ENCODE measurements around the gene B3GNT9. TPM values are rescaled to one million over a fixed set of nuclear protein-coding genes. Genes with fewer than 3 reads are reported as not detected.

The B3GNT9 gene
- total and polyA plus RNA-seq, 3 experiments from 2014 or later, result 2.4 to 5.0 (median 2.7) TPM

- H3K36me3 Mint-ChIP-seq, result no peaks in the 10 kb centered on the region
- H3K4me3 Mint-ChIP-seq, result peak overlapping the region; percentile 9 to 50 (median 28)
- peak overlapping the region in 3 of 8 donors; percentile 23 to 89 (median 36) for H3K27ac Mint-ChIP-seq
- no peak overlapping the region for H3K4me3 ChIP-seq (ENCODE audit: low read length)
- DNase-seq, result no peak
- H3K9me3 ChIP-seq (ENCODE audit: low read length), result no peaks in the 10 kb centered on the region
- peak overlapping the region; percentile 57 for H3K27ac ChIP-seq (ENCODE audit: low read depth, low read length)
- peaks cover 51% of the 10 kb centered on the region for H3K27me3 ChIP-seq (ENCODE audit: insufficient read depth, low read length, poor library complexity, severe bottlenecking)
- peaks cover 28% of the 10 kb centered on the region for H3K4me1 ChIP-seq (ENCODE audit: insufficient read depth, low read length)
- H3K36me3 ChIP-seq (ENCODE audit: insufficient read depth, low read length), result no peaks in the 10 kb centered on the region
- peaks cover 34 to 44% of the 10 kb centered on the region in 2 donors for H3K27me3 Mint-ChIP-seq
- ChIA-PET CTCF (interaction anchor here (1.4 to 12.7 kb wide), 3 partner anchors 11 to 52 kb away, joined by 3 to 80 read pairs (median 19); partner anchors contain the start of genes B3GNT9, FBXL8 and TRADD), POLR2A (interaction anchor here (0.8 to 1.3 kb wide), 4 partner anchors 11 to 18 kb away, joined by 3 to 5 read pairs (median 3); no protein-coding TSS in a partner anchor)
- H3K4me1 Mint-ChIP-seq, result peaks cover 32 to 62% (median 38%) of the 10 kb centered on the region in 3 donors
- peaks cover 0 to 2% (median 0%) of the 10 kb centered on the region in 5 donors for H3K9me3 Mint-ChIP-seq
Measured at GRCh38 chr16:67170949-67171649, 20.3 kb upstream of the B3GNT9 start.

GRCh38 chr16:67170168-67170948 is 19.6 kb upstream of the B3GNT9 start, which contains the start of gene NOL3:
TSS of gene NOL3 (plus strand) at chr16:67170538.
- H3K27me3 ChIP-seq (ENCODE audit: insufficient read depth, low read length, poor library complexity, severe bottlenecking), result peaks cover 54% of the 10 kb centered on the region
- Mint-ChIP-seq H3K36me3 (no peaks in the 10 kb centered on the region), H3K9me3 (peaks cover 0 to 2% (median 0%) of the 10 kb centered on the region in 5 donors), H3K27me3 (peaks cover 36 to 47% of the 10 kb centered on the region in 2 donors), H3K4me3 (peak within 1 kb of the TSS; percentile 28 to 83 (median 70)), H3K27ac (peak within 1 kb of the TSS in 2 of 8 donors; percentile 23 to 89), H3K4me1 (peaks cover 32 to 60% (median 33%) of the 10 kb centered on the region in 3 donors)
- no peaks in the 10 kb centered on the region for H3K36me3 ChIP-seq (ENCODE audit: insufficient read depth, low read length)
- CTCF ChIA-PET, result interaction anchor here (1.4 to 12.7 kb wide), 7 partner anchors 7 to 51 kb away, joined by 3 to 80 read pairs (median 9); partner anchors contain the start of genes B3GNT9, FBXL8 and TRADD
- peak within 1 kb of the TSS; percentile 57 for H3K27ac ChIP-seq (ENCODE audit: low read depth, low read length)
- POLR2A ChIA-PET, result interaction anchor here (0.8 to 1.3 kb wide), 4 partner anchors 10 to 17 kb away, joined by 3 to 5 read pairs (median 3); no protein-coding TSS in a partner anchor
- peaks cover 31% of the 10 kb centered on the region for H3K4me1 ChIP-seq (ENCODE audit: insufficient read depth, low read length)
- peak within 1 kb of the TSS; percentile 37 for H3K4me3 ChIP-seq (ENCODE audit: low read length)
- H3K9me3 ChIP-seq (ENCODE audit: low read length), result no peaks in the 10 kb centered on the region
- peak in 1 of 5 donors; percentile 46 for DNase-seq

DNA sequence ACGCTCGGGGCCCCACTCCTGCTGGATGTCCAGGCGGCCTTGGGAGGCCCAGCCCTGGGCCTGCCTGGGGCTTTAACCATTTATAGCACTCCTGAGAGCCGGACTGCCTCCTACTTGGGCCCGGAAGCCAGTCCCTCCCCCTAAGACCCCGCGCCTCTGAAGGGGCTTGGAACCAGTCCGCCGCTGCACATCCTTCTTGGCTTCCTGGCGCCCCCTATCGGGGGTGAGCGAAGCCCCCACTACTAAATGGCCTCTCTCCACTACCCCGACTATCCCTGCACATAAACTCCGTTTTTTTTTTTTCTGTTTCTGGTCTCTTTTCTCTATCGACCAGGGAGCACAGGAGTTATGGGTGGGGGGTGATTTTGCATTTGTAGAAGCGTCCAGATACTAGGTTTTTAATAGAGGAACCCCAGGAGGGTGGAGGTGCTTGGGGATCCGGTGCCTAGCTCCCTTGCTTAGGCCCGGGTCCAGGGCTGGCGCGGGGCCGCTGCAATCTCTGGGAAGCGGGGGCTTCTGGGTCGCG is 18.9 kb upstream of the B3GNT9 start:
- Histone ChIP-seq H3K27ac (ENCODE audit: low read depth, low read length) (peak overlapping the region; percentile 57), H3K4me1 (ENCODE audit: insufficient read depth, low read length) (peaks cover 35% of the 10 kb centered on the region), H3K9me3 (ENCODE audit: low read length) (no peaks in the 10 kb centered on the region), H3K4me3 (ENCODE audit: low read length) (peak overlapping the region; percentile 37), H3K27me3 (ENCODE audit: insufficient read depth, low read length, poor library complexity, severe bottlenecking) (peaks cover 60% of the 10 kb centered on the region), H3K36me3 (ENCODE audit: insufficient read depth, low read length) (no peaks in the 10 kb centered on the region)
- DNase-seq, result peak in 1 of 5 donors; percentile 31
- peak overlapping the region; percentile 13 to 83 (median 70) for H3K4me3 Mint-ChIP-seq
- H3K9me3 Mint-ChIP-seq, result peaks cover 0 to 2% (median 0%) of the 10 kb centered on the region in 5 donors
- no peaks in the 10 kb centered on the region for H3K36me3 Mint-ChIP-seq
- ChIA-PET POLR2A (interaction anchor here (1.3 kb wide), 1 partner anchor 14 kb away, joined by 3 read pairs; no protein-coding TSS in a partner anchor), CTCF (interaction anchor here (1.4 to 12.7 kb wide), 7 partner anchors 8 to 50 kb away, joined by 3 to 80 read pairs (median 9); partner anchors contain the start of genes B3GNT9, FBXL8 and TRADD)
- H3K27ac Mint-ChIP-seq, result no peak overlapping the region
- peaks cover 42 to 53% of the 10 kb centered on the region in 2 donors for H3K27me3 Mint-ChIP-seq
- peaks cover 36 to 62% (median 37%) of the 10 kb centered on the region in 3 donors for H3K4me1 Mint-ChIP-seq

- Histone ChIP-seq H3K4me3 (ENCODE audit: low read length) (no peak overlapping the region), H3K4me1 (ENCODE audit: insufficient read depth, low read length) (peaks cover 35% of the 10 kb centered on the region), H3K9me3 (ENCODE audit: low read length) (no peaks in the 10 kb centered on the region), H3K27ac (ENCODE audit: low read depth, low read length) (no peak overlapping the region), H3K27me3 (ENCODE audit: insufficient read depth, low read length, poor library complexity, severe bottlenecking) (peaks cover 58% of the 10 kb centered on the region), H3K36me3 (ENCODE audit: insufficient read depth, low read length) (no peaks in the 10 kb centered on the region)
- no peak overlapping the region for H3K27ac Mint-ChIP-seq
- DNase-seq, result no peak
- ChIA-PET CTCF (interaction anchor here (0.8 to 12.7 kb wide), 9 partner anchors 9 to 151 kb away, joined by 3 to 80 read pairs (median 7); partner anchors contain the start of genes B3GNT9, FBXL8 and TRADD), POLR2A (no interaction called here)
- peaks cover 0 to 2% (median 0%) of the 10 kb centered on the region in 5 donors for H3K9me3 Mint-ChIP-seq
- peaks cover 36 to 61% (median 39%) of the 10 kb centered on the region in 3 donors for H3K4me1 Mint-ChIP-seq
- no peaks in the 10 kb centered on the region for H3K36me3 Mint-ChIP-seq
- H3K27me3 Mint-ChIP-seq, result peaks cover 45 to 55% of the 10 kb centered on the region in 2 donors
- peak overlapping the region in 1 of 7 donors; percentile 56 for H3K4me3 Mint-ChIP-seq
Measured at GRCh38 chr16:67169011-67169451, 18.2 kb upstream of the B3GNT9 start.

DNA sequence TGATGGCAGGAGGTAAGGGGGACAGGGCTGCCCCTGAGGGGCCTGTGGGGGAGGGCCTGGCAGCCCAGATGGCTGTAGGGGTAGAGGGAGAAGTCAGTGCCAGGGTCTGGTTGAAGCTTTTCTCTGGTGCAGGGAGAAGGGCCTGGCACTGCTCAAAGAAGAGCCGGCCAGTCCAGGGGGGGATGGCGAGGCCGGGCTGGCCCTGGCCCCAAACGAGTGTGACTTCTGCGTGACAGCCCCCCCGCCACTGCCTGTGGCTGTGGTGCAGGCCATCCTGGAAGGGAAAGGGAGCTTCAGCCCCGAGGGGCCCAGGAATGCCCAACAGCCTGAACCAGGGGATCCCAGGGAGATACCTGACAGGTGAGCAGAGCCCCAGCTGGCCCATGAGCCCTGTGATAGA is 16.8 kb upstream of the B3GNT9 start:
- Mint-ChIP-seq H3K27me3 (peaks cover 51 to 61% of the 10 kb centered on the region in 2 donors), H3K4me1 (peaks cover 28 to 57% (median 29%) of the 10 kb centered on the region in 3 donors), H3K9me3 (peaks cover 0 to 2% (median 0%) of the 10 kb centered on the region in 5 donors), H3K36me3 (no peaks in the 10 kb centered on the region), H3K4me3 (no peak overlapping the region), H3K27ac (no peak overlapping the region)
- Histone ChIP-seq H3K4me1 (ENCODE audit: insufficient read depth, low read length) (peaks cover 39% of the 10 kb centered on the region), H3K27ac (ENCODE audit: low read depth, low read length) (no peak overlapping the region), H3K27me3 (ENCODE audit: insufficient read depth, low read length, poor library complexity, severe bottlenecking) (peaks cover 72% of the 10 kb centered on the region), H3K4me3 (ENCODE audit: low read length) (no peak overlapping the region), H3K36me3 (ENCODE audit: insufficient read depth, low read length) (no peaks in the 10 kb centered on the region), H3K9me3 (ENCODE audit: low read length) (no peaks in the 10 kb centered on the region)
- no peak for DNase-seq
- POLR2A ChIA-PET, result no interaction called here
- CTCF ChIA-PET, result interaction anchor here (1.6 to 17.6 kb wide), 4 partner anchors 14 to 150 kb away, joined by 4 to 205 read pairs (median 50); partner anchors contain the start of genes B3GNT9, EXOC3L1 and MATCAP1

DNA sequence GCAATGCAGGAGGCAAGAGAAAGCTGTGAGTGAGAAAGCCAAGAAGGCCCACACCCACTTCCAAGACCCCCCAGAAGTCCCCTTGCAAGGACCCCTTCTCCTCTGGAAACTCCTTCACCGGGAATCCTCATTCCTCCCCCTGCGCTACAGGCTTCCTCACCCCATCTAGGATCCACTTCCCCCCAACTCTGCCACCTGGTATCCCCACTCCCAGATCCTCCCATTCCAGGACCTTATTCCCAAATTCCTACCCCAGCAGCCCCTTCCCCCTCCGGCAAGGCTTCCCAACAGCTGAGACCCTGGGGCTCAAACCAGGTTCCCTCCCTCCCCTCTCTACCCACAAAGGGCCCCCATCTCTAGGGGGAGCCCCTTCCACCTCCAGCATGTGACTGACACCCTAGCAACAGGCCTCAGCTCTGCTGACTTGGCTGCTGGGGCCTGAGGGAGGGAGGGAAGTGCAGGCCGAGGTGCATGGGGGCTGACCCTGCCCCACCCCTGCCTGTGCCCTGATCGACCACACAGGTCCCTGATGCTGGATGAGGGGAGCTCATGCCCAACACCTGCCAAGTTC is 15.9 kb upstream of the B3GNT9 start:
- Mint-ChIP-seq H3K36me3 (no peaks in the 10 kb centered on the region), H3K4me3 (peak overlapping the region in 1 of 7 donors; percentile 78), H3K27ac (no peak overlapping the region), H3K4me1 (peaks cover 26 to 64% (median 35%) of the 10 kb centered on the region in 3 donors), H3K27me3 (peaks cover 60 to 69% of the 10 kb centered on the region in 2 donors), H3K9me3 (peaks cover 0 to 2% (median 0%) of the 10 kb centered on the region in 5 donors)
- POLR2A ChIA-PET, result no interaction called here
- H3K4me3 ChIP-seq (ENCODE audit: low read length), result no peak overlapping the region
- peaks cover 76% of the 10 kb centered on the region for H3K27me3 ChIP-seq (ENCODE audit: insufficient read depth, low read length, poor library complexity, severe bottlenecking)
- no peaks in the 10 kb centered on the region for H3K9me3 ChIP-seq (ENCODE audit: low read length)
- no peak overlapping the region for H3K27ac ChIP-seq (ENCODE audit: low read depth, low read length)
- H3K4me1 ChIP-seq (ENCODE audit: insufficient read depth, low read length), result peaks cover 44% of the 10 kb centered on the region
- no peaks in the 10 kb centered on the region for H3K36me3 ChIP-seq (ENCODE audit: insufficient read depth, low read length)
- CTCF ChIA-PET, result interaction anchor here (12.7 to 17.6 kb wide), 2 partner anchors 13 to 19 kb away, joined by 80 to 205 read pairs; partner anchors contain the start of genes B3GNT9, EXOC3L1 and MATCAP1
- DNase-seq, result no peak

DNA sequence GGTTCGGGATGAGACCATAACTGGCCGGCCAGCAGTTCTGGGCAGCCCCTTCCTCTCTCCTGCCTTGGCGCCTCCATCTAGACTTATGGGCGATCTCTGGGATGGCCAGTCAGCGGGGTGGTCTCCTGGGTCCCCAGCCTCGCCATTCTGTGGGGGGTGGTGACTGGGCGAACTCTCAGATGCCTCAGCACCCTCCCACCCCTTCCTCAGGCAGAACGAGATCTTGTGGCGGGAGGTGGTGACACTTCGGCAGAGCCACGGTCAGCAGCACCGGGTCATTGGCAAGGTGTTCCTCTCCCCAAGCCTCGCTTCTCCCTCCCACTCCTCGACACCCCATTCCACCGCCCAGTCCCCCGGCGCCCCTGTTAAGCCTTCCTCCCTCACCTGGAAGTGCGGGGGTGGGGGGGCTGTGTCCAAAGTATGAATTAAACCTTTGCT is 15.3 kb upstream of the B3GNT9 start:
- ChIA-PET POLR2A (no interaction called here), CTCF (interaction anchor here (12.7 to 17.6 kb wide), 2 partner anchors 13 to 20 kb away, joined by 80 to 205 read pairs; partner anchors contain the start of genes B3GNT9, EXOC3L1 and MATCAP1)
- Mint-ChIP-seq H3K9me3 (peaks cover 0 to 2% (median 0%) of the 10 kb centered on the region in 5 donors), H3K4me1 (peaks cover 21 to 61% (median 32%) of the 10 kb centered on the region in 3 donors), H3K36me3 (no peaks in the 10 kb centered on the region), H3K4me3 (peak overlapping the region in 1 of 7 donors; percentile 66), H3K27me3 (peaks cover 61 to 66% of the 10 kb centered on the region in 2 donors), H3K27ac (no peak overlapping the region)
- Histone ChIP-seq H3K4me1 (ENCODE audit: insufficient read depth, low read length) (peaks cover 49% of the 10 kb centered on the region), H3K36me3 (ENCODE audit: insufficient read depth, low read length) (no peaks in the 10 kb centered on the region), H3K27ac (ENCODE audit: low read depth, low read length) (no peak overlapping the region), H3K9me3 (ENCODE audit: low read length) (no peaks in the 10 kb centered on the region), H3K4me3 (ENCODE audit: low read length) (no peak overlapping the region), H3K27me3 (ENCODE audit: insufficient read depth, low read length, poor library complexity, severe bottlenecking) (peaks cover 77% of the 10 kb centered on the region)
- DNase-seq, result no peak
